PC-9 (cell line): Measurements from ENCODE around the gene NUP58. TPM values are rescaled to one million over a fixed set of nuclear protein-coding genes. Genes with fewer than 3 reads are reported as not detected.

ENCODE experiments used
- BruUV-seq: library from RNA; stranded (reverse); fragments of 400-500 nt; replicated peaks from 2 replicates; lab custom pipeline; 2021; lab: Mats Ljungman, UMichigan
- CTCF ChIA-PET: fragments of 300-600 bp; sonication (Branson Sonifier 250); formaldehyde crosslinking; loops from one replicate; lab custom pipeline; 2022; ENCODE audit warnings: antibody characterized with exemption; lab: Charles Lee
- POLR2A ChIA-PET: fragments of 300-600 bp; sonication (Branson Sonifier 250); formaldehyde crosslinking; loops from one replicate; lab custom pipeline; 2022; ENCODE audit warnings: antibody characterized with exemption; ENCODE audit not compliant: unreplicated experiment; lab: Charles Lee
- DNase-seq, 2 experiments: peaks; one replicate each; pipeline versions ENCODE4 v3.0.0 to v3.0.0-alpha.2; 2015 to 2022; ENCODE audit warnings: mixed read lengths in 1 of 2
- H2AFZ ChIP-seq: fragments of 200-600 bp; sonication (generic); 2 replicates; pipeline ENCODE4 v1.8.1; 2017; ENCODE audit warnings: antibody characterized with exemption
- H3F3A ChIP-seq: fragments of 200-600 bp; sonication (generic); 2 replicates; pipeline ENCODE4 v1.8.1; 2017; ENCODE audit warnings: antibody characterized with exemption, mild to moderate bottlenecking, low read depth; ENCODE audit not compliant: insufficient read depth
- H3K27ac ChIP-seq: fragments of 200-600 bp; sonication (generic); 2 replicates; pipeline ENCODE4 v1.6.1; 2016; ENCODE audit warnings: mixed run types
- H3K27me3 ChIP-seq: fragments of 200-600 bp; sonication (generic); 2 replicates; pipeline ENCODE4 v1.6.1; 2016; ENCODE audit warnings: low read depth, mixed run types; ENCODE audit not compliant: insufficient read depth
- H3K36me3 ChIP-seq: fragments of 200-600 bp; sonication (generic); 2 replicates; pipeline ENCODE4 v1.6.1; 2016; ENCODE audit warnings: low read depth, mixed run types
- H3K4me1 ChIP-seq: fragments of 200-600 bp; sonication (generic); replicated peaks from 2 replicates; pipeline ENCODE4 v1.6.1; 2016; ENCODE audit warnings: mixed run types; ENCODE audit not compliant: insufficient read depth
- H3K4me2 ChIP-seq: fragments of 200-600 bp; sonication (generic); 2 replicates; pipeline ENCODE4 v1.6.1; 2017; ENCODE audit warnings: mixed run types
- H3K4me3 ChIP-seq: fragments of 200-600 bp; sonication (generic); 2 replicates; pipeline ENCODE4 v1.6.1; 2016; ENCODE audit warnings: mixed run types
- H3K79me2 ChIP-seq: fragments of 200-600 bp; sonication (generic); 2 replicates; pipeline ENCODE4 v1.6.1; 2017; ENCODE audit warnings: low read depth, mixed run types
- H3K9me2 ChIP-seq: fragments of 200-600 bp; sonication (generic); 2 replicates; pipeline ENCODE4 v1.8.1; 2017; ENCODE audit warnings: mild to moderate bottlenecking; ENCODE audit not compliant: insufficient read depth
- H3K9me3 ChIP-seq: fragments of 200-600 bp; sonication (generic); 2 replicates; pipeline ENCODE4 v1.8.1; 2016; ENCODE audit warnings: low read depth; ENCODE audit not compliant: insufficient read depth
- H4K20me1 ChIP-seq: fragments of 200-600 bp; sonication (generic); 2 replicates; pipeline ENCODE4 v1.8.1; 2017; ENCODE audit not compliant: insufficient read depth
- EZH2 ChIP-seq: fragments of 200-600 bp; sonication (generic); IDR thresholded peaks from 2 replicates; pipeline ENCODE4 v1.8.0; 2017; ENCODE audit warnings: antibody characterized with exemption, low read depth
- intact Hi-C: fragments of 100-400 bp; cut with micrococcal nuclease; formaldehyde crosslinking; loops from one replicate; pipeline ENCODE4 v1.10.0; 2022; ENCODE audit not compliant: unreplicated experiment
- total RNA-seq: library from RNA; stranded (reverse); gene quantifications from 2 replicates; pipeline ENCODE4 v1.2.3, GENCODE V29; 2021
- TF ChIP-seq, protein P1 (sequence below): fragments of 200-600 bp; sonication (generic); conservative IDR thresholded peaks from 2 replicates; pipeline ENCODE4 v1.6.1; 2017; ENCODE audit warnings: mixed run types, antibody characterized with exemption, mild to moderate bottlenecking, moderate library complexity

Gene NUP58
- total RNA-seq, 1 experiment from 2014 or later = 55.1 TPM

DNA sequence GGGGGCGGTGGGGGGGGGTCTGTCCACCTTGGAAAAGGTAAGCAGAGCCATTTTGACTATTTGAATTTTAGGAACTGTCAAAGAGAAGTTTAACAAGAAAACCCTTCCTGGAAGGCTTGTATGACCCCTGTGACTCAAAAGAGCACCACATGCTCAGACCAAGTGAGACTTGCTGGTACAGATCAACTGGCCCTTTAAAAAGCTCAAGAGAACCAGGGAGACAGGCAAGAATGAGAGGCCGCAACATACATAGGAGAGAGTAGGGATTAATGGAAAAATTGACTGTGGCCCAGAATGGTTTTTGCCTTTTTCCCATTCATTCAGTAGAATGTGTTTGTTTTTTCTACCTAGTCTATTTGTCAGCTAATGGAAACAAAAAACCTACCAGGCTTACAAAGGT lies 44.2 kb downstream of the NUP58 start:
- Histone ChIP-seq H3K9me2 (no peaks in the 10 kb centered on the region), H3K4me2 (no peak overlapping the region), H3K79me2 (no peaks in the 10 kb centered on the region), H3F3A (0 out of 2 replicates have a peak, but pooled peaks cover 3% of the 10 kb centered on the region), H3K27me3 (no peaks in the 10 kb centered on the region), H4K20me1 (0 out of 2 replicates have a peak, but pooled peaks cover 3% of the 10 kb centered on the region), H3K4me3 (no peak overlapping the region), H3K9me3 (no peaks in the 10 kb centered on the region), H3K4me1 (no peaks in the 10 kb centered on the region), H2AFZ (no peak overlapping the region), H3K36me3 (no peaks in the 10 kb centered on the region), H3K27ac (no peak overlapping the region)
- intact Hi-C loops = no loop called here
- DNase-seq = no peak
- POLR2A ChIA-PET = no interaction called here
- CTCF ChIA-PET = no interaction called here
- BruUV-seq = TSS peak; percentile 15
- no peak for TF ChIP-seq EZH2
- TF ChIP-seq, protein P1, sequence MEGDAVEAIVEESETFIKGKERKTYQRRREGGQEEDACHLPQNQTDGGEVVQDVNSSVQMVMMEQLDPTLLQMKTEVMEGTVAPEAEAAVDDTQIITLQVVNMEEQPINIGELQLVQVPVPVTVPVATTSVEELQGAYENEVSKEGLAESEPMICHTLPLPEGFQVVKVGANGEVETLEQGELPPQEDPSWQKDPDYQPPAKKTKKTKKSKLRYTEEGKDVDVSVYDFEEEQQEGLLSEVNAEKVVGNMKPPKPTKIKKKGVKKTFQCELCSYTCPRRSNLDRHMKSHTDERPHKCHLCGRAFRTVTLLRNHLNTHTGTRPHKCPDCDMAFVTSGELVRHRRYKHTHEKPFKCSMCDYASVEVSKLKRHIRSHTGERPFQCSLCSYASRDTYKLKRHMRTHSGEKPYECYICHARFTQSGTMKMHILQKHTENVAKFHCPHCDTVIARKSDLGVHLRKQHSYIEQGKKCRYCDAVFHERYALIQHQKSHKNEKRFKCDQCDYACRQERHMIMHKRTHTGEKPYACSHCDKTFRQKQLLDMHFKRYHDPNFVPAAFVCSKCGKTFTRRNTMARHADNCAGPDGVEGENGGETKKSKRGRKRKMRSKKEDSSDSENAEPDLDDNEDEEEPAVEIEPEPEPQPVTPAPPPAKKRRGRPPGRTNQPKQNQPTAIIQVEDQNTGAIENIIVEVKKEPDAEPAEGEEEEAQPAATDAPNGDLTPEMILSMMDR = no peak

DNA sequence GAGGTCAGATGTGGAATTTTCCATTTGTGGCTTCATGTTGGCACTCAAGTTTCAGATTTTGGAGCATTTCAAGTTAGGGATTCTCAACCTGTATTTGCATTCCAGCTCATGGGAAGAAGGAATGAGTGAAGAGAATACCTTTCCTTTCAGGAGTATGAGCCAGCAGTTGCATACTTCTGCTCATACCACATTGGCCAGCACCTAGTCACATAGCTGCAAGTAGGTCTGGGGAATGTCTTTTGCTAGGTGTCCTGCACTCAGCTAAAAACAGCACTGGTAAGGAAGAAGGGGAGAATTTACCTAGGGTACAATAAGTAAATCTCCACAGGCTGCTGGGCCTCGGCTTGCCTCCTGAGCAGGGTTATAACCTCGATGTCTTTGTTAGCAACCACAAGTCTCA lies 45.7 kb downstream of the NUP58 start:
- no peak overlapping the region for H2AFZ ChIP-seq
- no peak overlapping the region for H3K4me3 ChIP-seq
- no peaks in the 10 kb centered on the region for H3K9me3 ChIP-seq
- intact Hi-C loops = no loop called here
- H3F3A ChIP-seq = 0 out of 2 replicates have a peak, but pooled peaks cover 3% of the 10 kb centered on the region
- ChIA-PET POLR2A (interaction anchor here (0.6 kb wide), 1 partner anchor 60 kb away, joined by 16 read pairs; no protein-coding TSS in a partner anchor), CTCF (no interaction called here)
- no peak overlapping the region for H3K27ac ChIP-seq
- peaks cover 7% of the 10 kb centered on the region for H3K27me3 ChIP-seq
- no TSS peak for BruUV-seq
- no peaks in the 10 kb centered on the region for H3K79me2 ChIP-seq
- H4K20me1 ChIP-seq = 0 out of 2 replicates have a peak, but pooled peaks cover 3% of the 10 kb centered on the region
- no peak for DNase-seq
- no peaks in the 10 kb centered on the region for H3K36me3 ChIP-seq
- H3K4me1 ChIP-seq = no peaks in the 10 kb centered on the region
- H3K4me2 ChIP-seq = no peak overlapping the region
- TF ChIP-seq, protein P1 = no peak
- TF ChIP-seq EZH2 = no peak
- no peaks in the 10 kb centered on the region for H3K9me2 ChIP-seq

DNA sequence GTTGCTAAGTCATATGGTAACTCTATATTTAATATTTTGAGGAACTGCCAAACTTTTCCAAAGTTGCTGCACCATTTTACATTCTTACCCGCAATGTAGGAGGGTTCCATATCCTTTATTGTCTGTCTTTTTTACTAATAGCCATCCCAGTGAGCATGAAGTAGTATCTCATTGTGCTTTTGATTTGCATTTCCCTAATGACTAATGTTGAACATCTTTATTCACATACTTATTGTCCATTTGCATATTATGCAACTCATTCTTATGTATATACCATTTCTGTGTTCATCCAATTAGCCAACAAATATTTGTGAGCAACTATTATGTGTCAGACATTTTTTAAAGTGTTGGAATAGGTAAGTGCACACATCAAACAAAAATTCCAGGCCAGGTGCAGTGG lies 50.0 kb downstream of the NUP58 start:
- intact Hi-C loops = no loop called here
- BruUV-seq = no TSS peak
- Histone ChIP-seq H3K79me2 (no peaks in the 10 kb centered on the region), H3K27me3 (peaks cover 49% of the 10 kb centered on the region), H2AFZ (no peak overlapping the region), H4K20me1 (no peaks in the 10 kb centered on the region), H3K9me3 (no peaks in the 10 kb centered on the region), H3K4me2 (no peak overlapping the region), H3K27ac (no peak overlapping the region), H3F3A (no peaks in the 10 kb centered on the region), H3K36me3 (no peaks in the 10 kb centered on the region), H3K4me1 (no peaks in the 10 kb centered on the region), H3K4me3 (no peak overlapping the region), H3K9me2 (no peaks in the 10 kb centered on the region)
- TF ChIP-seq, protein P1 = no peak
- no peak for TF ChIP-seq EZH2
- ChIA-PET CTCF (no interaction called here), POLR2A (no interaction called here)
- no peak for DNase-seq
